Suprapubic skin (tissue), 4 donors: ENCODE results near the gene ST6GALNAC1. TPM values are rescaled to one million over a fixed set of nuclear protein-coding genes. Genes with fewer than 3 reads are reported as not detected.

ENCODE experiments used
- DNase-seq, 2 donors: peaks; one replicate each; pipeline ENCODE4 v3.0.0-alpha.2; 2019; ENCODE audit warnings: low spot score in 2 of 2
- H3K27ac ChIP-seq: fragments of 200-600 bp; sonication (generic); one replicate; pipeline ENCODE4 v1.5.1; 2019
- H3K27me3 ChIP-seq: fragments of 200-600 bp; sonication (generic); one replicate; pipeline ENCODE4 v1.5.1; 2019
- H3K36me3 ChIP-seq: fragments of 200-600 bp; sonication (generic); one replicate; pipeline ENCODE4 v1.5.1; 2019
- H3K4me1 ChIP-seq: fragments of 200-600 bp; sonication (generic); one replicate; pipeline ENCODE4 v1.5.1; 2019
- H3K4me3 ChIP-seq: fragments of 200-600 bp; sonication (generic); one replicate; pipeline ENCODE4 v1.5.1; 2019; ENCODE audit warnings: mild to moderate bottlenecking
- H3K9me3 ChIP-seq: fragments of 200-600 bp; sonication (generic); one replicate; pipeline ENCODE4 v1.5.1; 2019
- EP300 ChIP-seq: sonication (generic); formaldehyde crosslinking; IDR thresholded peaks from one replicate; pipeline ENCODE4 v1.6.1; 2017; ENCODE audit warnings: antibody characterized with exemption
- POLR2A ChIP-seq, 2 donors: fragments of 450-650 bp; IDR thresholded peaks; one replicate each; pipeline ENCODE4 v1.6.1; 2017; ENCODE audit warnings: antibody characterized with exemption in 2 of 2, mild to moderate bottlenecking in 2 of 2, moderate library complexity in 2 of 2
- POLR2AphosphoS5 ChIP-seq, 3 donors: sonication (generic); formaldehyde crosslinking; IDR thresholded peaks; one replicate each; pipeline ENCODE4 v1.6.1; 2017; ENCODE audit warnings: antibody characterized with exemption in 3 of 3
- WGBS: methylation state at CpG from one replicate; pipeline ENCODE4 v1.1.5; 2018; 5-methylcytosine and 5-hydroxymethylcytosine counted together
- total RNA-seq, 4 donors: library from RNA; depleted of rRNA; stranded (reverse); fragments of >200 nt; gene quantifications; one replicate each; pipeline ENCODE4 v1.1.0, GENCODE V29; 2016
- TF ChIP-seq, protein P1 (sequence below), 2 donors: fragments of 200-600 bp in 1 of 2; fragments of 450-650 bp in 1 of 2; sonication (generic) in 1 of 2; IDR thresholded peaks; one replicate each; pipeline ENCODE4 v1.5.1; 2016 to 2019; ENCODE audit warnings: antibody characterized with exemption in 2 of 2, mild to moderate bottlenecking in 1 of 2, moderate library complexity in 1 of 2

The ST6GALNAC1 gene
- total RNA-seq, 4 donors from 2014 or later: 0.38 to 3.7 (median 1.3) TPM

DNA sequence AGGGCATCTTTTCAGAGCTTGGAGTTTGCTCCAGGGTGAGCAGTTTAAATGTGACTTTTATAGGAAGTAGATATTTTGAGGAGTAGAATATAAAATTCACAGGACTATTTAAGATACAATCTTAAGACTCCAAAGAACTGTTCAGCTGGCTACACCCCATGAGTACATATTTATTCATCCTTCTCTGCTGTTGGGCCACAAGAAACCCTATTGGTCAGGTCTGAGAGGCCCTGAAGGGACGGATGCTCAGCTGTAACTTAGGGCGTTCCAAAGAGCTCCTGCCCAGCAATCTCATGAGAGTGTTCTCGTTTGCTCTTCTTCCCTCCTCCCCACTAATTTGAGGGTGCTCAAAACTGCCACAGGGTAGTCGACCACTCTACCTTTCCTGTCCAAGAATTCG lies 65.2 kb downstream of the ST6GALNAC1 start:
- DNase-seq: no peak
- Histone ChIP-seq H3K27me3 (no peaks in the 10 kb centered on the region), H3K4me1 (peaks cover 17% of the 10 kb centered on the region), H3K36me3 (peaks cover 6% of the 10 kb centered on the region), H3K27ac (no peak overlapping the region), H3K9me3 (no peaks in the 10 kb centered on the region), H3K4me3 (no peak overlapping the region)
- WGBS: 51% methylated on average over 5 of the region's 5 CpGs
- TF ChIP-seq POLR2AphosphoS5 (IDR thresholded peaks at IDR 0.05) (no peak), POLR2A (IDR thresholded peaks at IDR 0.05) (no peak), EP300 (no peak)
- TF ChIP-seq, protein P1, sequence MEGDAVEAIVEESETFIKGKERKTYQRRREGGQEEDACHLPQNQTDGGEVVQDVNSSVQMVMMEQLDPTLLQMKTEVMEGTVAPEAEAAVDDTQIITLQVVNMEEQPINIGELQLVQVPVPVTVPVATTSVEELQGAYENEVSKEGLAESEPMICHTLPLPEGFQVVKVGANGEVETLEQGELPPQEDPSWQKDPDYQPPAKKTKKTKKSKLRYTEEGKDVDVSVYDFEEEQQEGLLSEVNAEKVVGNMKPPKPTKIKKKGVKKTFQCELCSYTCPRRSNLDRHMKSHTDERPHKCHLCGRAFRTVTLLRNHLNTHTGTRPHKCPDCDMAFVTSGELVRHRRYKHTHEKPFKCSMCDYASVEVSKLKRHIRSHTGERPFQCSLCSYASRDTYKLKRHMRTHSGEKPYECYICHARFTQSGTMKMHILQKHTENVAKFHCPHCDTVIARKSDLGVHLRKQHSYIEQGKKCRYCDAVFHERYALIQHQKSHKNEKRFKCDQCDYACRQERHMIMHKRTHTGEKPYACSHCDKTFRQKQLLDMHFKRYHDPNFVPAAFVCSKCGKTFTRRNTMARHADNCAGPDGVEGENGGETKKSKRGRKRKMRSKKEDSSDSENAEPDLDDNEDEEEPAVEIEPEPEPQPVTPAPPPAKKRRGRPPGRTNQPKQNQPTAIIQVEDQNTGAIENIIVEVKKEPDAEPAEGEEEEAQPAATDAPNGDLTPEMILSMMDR (IDR thresholded peaks at IDR 0.05): no peak

DNA sequence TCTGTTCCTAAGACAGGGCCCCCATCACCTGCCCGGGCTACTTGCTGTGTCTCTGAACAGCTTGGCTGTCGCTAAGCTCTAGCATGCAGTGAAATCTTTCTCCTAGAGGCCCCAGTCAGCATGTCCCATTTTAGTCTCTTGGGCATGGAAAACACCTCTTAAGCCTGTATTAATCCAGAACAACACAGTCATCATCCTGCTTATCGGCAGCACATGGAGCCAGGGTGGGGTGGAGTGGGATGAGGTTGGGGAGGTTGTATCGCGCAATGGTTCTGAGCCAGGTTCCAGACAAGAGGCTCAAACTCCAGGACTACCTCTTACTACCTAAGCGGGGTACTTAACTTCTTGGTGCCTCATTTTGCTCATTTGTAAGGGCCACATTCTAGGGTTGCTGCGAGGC lies 65.7 kb downstream of the ST6GALNAC1 start:
- H3K4me3 ChIP-seq: no peak overlapping the region
- no peak for DNase-seq
- H3K27me3 ChIP-seq: no peaks in the 10 kb centered on the region
- H3K27ac ChIP-seq: no peak overlapping the region
- no peaks in the 10 kb centered on the region for H3K9me3 ChIP-seq
- H3K36me3 ChIP-seq: peaks cover 8% of the 10 kb centered on the region
- TF ChIP-seq POLR2A (IDR thresholded peaks at IDR 0.05): no peak
- TF ChIP-seq, protein P1 (IDR thresholded peaks at IDR 0.05): no peak
- no peak for TF ChIP-seq EP300
- TF ChIP-seq POLR2AphosphoS5 (IDR thresholded peaks at IDR 0.05): no peak
- H3K4me1 ChIP-seq: peaks cover 17% of the 10 kb centered on the region
- WGBS: 86% methylated on average over 7 of the region's 7 CpGs

DNA sequence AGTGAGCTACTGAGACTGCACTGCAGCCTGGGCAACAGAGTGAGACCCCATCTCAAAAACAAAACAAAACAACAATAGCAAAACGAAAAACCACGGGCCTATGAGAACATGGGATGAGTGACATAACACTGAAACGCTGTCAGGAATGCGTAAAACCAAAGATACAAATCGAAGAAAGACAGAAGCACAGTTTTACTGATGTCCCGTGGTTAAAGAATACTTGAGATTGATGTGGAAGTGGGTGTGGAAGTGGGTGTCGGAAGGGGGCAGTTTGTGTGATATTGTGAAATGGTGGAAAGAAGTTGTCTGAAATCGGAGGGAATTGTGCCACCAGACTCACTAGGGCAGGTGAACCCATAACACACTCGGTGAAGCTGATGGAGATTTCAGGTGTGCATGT lies 67.4 kb downstream of the ST6GALNAC1 start:
- Histone ChIP-seq H3K36me3 (peaks cover 21% of the 10 kb centered on the region), H3K4me1 (peaks cover 2% of the 10 kb centered on the region), H3K27me3 (no peaks in the 10 kb centered on the region), H3K27ac (no peak overlapping the region), H3K9me3 (no peaks in the 10 kb centered on the region), H3K4me3 (no peak overlapping the region)
- no peak for DNase-seq
- TF ChIP-seq EP300 (no peak), POLR2AphosphoS5 (IDR thresholded peaks at IDR 0.05) (no peak), POLR2A (IDR thresholded peaks at IDR 0.05) (no peak)
- TF ChIP-seq, protein P1 (IDR thresholded peaks at IDR 0.05): no peak
- 83% methylated on average over 9 of the region's 9 CpGs for WGBS

DNA sequence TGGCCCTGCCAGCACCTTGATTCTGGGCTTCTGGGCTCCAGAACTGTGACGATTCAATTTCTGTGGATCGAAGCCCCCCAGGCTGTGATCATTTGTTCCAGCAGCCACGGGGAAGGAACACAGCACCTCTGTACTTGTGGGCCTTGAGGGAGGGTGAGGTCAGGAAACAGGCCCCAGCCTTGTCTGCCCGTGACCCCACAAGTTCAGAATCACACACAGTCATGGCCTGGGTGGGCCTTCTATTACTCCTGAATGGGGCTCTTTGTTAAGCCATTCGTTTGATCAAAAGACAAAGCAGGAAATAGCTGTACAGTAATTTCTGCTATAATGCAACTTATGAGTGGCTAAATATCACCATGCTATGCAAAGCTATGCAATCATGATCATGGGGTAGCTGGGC lies 68.0 kb downstream of the ST6GALNAC1 start:
- Histone ChIP-seq H3K36me3 (peaks cover 21% of the 10 kb centered on the region), H3K4me3 (no peak overlapping the region), H3K27me3 (no peaks in the 10 kb centered on the region), H3K27ac (no peak overlapping the region), H3K9me3 (no peaks in the 10 kb centered on the region), H3K4me1 (no peaks in the 10 kb centered on the region)
- DNase-seq: no peak
- TF ChIP-seq POLR2AphosphoS5 (IDR thresholded peaks at IDR 0.05) (no peak), EP300 (no peak), POLR2A (IDR thresholded peaks at IDR 0.05) (no peak)
- TF ChIP-seq, protein P1 (IDR thresholded peaks at IDR 0.05): no peak
- 62% methylated on average over 5 of the region's 5 CpGs for whole genome bisulfite sequencing

Other genes with a start within 250 kb of the ST6GALNAC1 start
- 10 to 100 TPM; 31.3 to 42.0 (median 37.7) TPM for gene UBE2O, start 190.6 kb downstream of the ST6GALNAC1 start, total RNA-seq
- not detected for gene AANAT, start 176.2 kb downstream of the ST6GALNAC1 start, total RNA-seq
- gene RHBDF2, start 142.3 kb downstream of the ST6GALNAC1 start, total RNA-seq: 10 to 100 TPM; 45.9 to 82.6 (median 52.6) TPM
- gene CYGB, start 106.0 kb downstream of the ST6GALNAC1 start, total RNA-seq: 10 to 100 TPM in 2 of 4 donors, 1 to 10 TPM in 2; 2.8 to 18.2 (median 10.4) TPM
- 1 to 10 TPM in 3 of 4 donors, not detected in 1; 1.3 to 2.8 (median 2.2) TPM for gene PRCD, start 103.7 kb downstream of the ST6GALNAC1 start, total RNA-seq
- 10 to 100 TPM; 71.1 to 94.3 (median 80.3) TPM for gene ST6GALNAC2, start 57.9 kb downstream of the ST6GALNAC1 start, total RNA-seq
- gene MXRA7, start 67.2 kb upstream of the ST6GALNAC1 start, total RNA-seq: 10 to 100 TPM; 44.5 to 67.8 (median 56.9) TPM
- 10 to 100 TPM; 13.8 to 22.1 (median 17.7) TPM for gene JMJD6, start 82.8 kb upstream of the ST6GALNAC1 start, total RNA-seq
- gene METTL23, start 83.1 kb upstream of the ST6GALNAC1 start, total RNA-seq: 10 to 100 TPM; 20.6 to 29.9 (median 23.0) TPM
- 100 to 1,000 TPM; 170 to 253 (median 186) TPM for gene SRSF2, start 93.6 kb upstream of the ST6GALNAC1 start, total RNA-seq
- 10 to 100 TPM; 31.5 to 78.8 (median 37.2) TPM for gene MFSD11, start 94.4 kb upstream of the ST6GALNAC1 start, total RNA-seq
- gene MGAT5B, start 224.6 kb upstream of the ST6GALNAC1 start, total RNA-seq: under 1 TPM in 3 of 4 donors, not detected in 1; 0.26 to 0.72 (median 0.30) TPM